OCI-LY3 (cell line): ENCODE results near the gene MAPK8IP2.

Experiments
- CTCF ChIP-seq: fragments of 200-600, 300-600 bp; sonication (generic); IDR thresholded peaks from 2 replicates; pipeline ENCODE4 v1.5.1; 2014; ENCODE audit warnings: antibody characterized with exemption, low read length, low read depth
- EZH2phosphoT487 ChIP-seq: fragments of 200-600 bp; shearing (Covaris generic); IDR thresholded peaks from 2 replicates; pipeline ENCODE4 v1.6.1; 2018; ENCODE audit warnings: antibody characterized with exemption, mixed run types, low read depth

GRCh38 chr22:50611341-50612060, 10.9 kb downstream of the MAPK8IP2 start:
- TF ChIP-seq CTCF, result no peak
- no peak for TF ChIP-seq EZH2phosphoT487
